Measurements from ENCODE around the gene MYO1G. TPM values are rescaled to one million over a fixed set of nuclear protein-coding genes. Genes with fewer than 3 reads are reported as not detected.

MYO1G gene
- total RNA-seq, 1 experiment from 2014 or later = 0.41 TPM

DNA sequence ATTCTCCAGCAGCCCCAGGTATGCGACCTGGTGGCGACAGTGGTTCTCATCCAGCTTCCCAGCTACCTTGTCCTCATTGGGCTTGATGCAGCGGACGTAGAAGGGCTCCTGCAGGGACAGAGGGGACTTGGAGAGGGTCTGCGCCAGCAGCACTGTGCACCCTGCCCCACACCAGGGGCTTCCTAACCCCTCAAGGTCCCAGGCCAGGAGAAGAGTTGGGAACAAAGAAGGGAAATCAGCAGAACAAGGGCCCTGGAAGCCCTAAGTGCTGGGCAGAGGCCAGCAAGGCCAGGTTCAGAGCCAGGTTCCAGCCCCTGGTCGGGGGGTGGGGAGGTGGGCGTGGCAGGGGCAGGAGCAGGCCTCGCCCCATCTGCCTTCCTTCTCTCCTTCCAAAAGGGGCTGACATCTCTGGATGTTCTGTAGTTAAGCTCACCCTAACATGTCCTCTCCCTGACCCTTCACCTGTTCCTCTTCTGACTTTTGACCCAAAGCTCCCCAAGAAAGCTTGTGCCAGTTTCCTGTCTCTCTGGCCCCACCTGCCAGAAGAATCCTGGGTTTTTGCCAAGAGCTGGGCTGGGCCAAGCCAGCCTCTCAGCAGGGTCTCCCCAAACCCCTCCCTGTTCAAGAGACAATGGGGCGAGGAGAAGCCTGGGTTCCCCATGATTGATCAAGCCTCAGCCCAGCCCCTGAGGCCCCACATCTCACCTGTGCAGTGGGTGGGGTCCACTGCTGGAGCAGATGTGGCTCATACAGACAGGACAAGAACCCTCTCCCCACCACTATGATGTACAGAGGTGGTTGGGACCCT is 11.9 kb downstream of the MYO1G start:
- Histone ChIP-seq H3K9me3 (ENCODE audit: control insufficient read depth, insufficient read depth, low read depth, low read length) (no peaks in the 10 kb centered on the region), H3K27me3 (ENCODE audit: control insufficient read depth, insufficient read depth, low read length) (no peaks in the 10 kb centered on the region), H3K4me3 (ENCODE audit: low read depth in 2 of 2, low read length in 2 of 2) (no peak overlapping the region), H3K4me1 (ENCODE audit: control insufficient read depth, insufficient read depth, low read length) (peaks cover 3% of the 10 kb centered on the region; the same call in 1 of the 2 replicates), H3K36me3 (ENCODE audit: control insufficient read depth, insufficient read depth, low read length) (no peaks in the 10 kb centered on the region), H3K27ac (ENCODE audit: low read length) (no peak overlapping the region)
- BruUV-seq (replicated peaks) = no TSS peak
- ChIA-PET CTCF (no interaction called here), POLR2A (no interaction called here)
- in situ Hi-C loops (cut with HindIII; ENCODE audit: low pct_unique_long_range_greater_than_20kb, low sequenced_read_pairs) = no loop called here
- DNase-seq (ENCODE audit: low read depth, low spot score) (no peak), ATAC-seq (no peak)
- intact Hi-C loops (cut with micrococcal nuclease; ENCODE audit: unreplicated experiment) = no loop called here
- TF ChIP-seq, protein P1, sequence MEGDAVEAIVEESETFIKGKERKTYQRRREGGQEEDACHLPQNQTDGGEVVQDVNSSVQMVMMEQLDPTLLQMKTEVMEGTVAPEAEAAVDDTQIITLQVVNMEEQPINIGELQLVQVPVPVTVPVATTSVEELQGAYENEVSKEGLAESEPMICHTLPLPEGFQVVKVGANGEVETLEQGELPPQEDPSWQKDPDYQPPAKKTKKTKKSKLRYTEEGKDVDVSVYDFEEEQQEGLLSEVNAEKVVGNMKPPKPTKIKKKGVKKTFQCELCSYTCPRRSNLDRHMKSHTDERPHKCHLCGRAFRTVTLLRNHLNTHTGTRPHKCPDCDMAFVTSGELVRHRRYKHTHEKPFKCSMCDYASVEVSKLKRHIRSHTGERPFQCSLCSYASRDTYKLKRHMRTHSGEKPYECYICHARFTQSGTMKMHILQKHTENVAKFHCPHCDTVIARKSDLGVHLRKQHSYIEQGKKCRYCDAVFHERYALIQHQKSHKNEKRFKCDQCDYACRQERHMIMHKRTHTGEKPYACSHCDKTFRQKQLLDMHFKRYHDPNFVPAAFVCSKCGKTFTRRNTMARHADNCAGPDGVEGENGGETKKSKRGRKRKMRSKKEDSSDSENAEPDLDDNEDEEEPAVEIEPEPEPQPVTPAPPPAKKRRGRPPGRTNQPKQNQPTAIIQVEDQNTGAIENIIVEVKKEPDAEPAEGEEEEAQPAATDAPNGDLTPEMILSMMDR (IDR thresholded peaks at IDR 0.05) = no peak
- TF ChIP-seq, protein P2, sequence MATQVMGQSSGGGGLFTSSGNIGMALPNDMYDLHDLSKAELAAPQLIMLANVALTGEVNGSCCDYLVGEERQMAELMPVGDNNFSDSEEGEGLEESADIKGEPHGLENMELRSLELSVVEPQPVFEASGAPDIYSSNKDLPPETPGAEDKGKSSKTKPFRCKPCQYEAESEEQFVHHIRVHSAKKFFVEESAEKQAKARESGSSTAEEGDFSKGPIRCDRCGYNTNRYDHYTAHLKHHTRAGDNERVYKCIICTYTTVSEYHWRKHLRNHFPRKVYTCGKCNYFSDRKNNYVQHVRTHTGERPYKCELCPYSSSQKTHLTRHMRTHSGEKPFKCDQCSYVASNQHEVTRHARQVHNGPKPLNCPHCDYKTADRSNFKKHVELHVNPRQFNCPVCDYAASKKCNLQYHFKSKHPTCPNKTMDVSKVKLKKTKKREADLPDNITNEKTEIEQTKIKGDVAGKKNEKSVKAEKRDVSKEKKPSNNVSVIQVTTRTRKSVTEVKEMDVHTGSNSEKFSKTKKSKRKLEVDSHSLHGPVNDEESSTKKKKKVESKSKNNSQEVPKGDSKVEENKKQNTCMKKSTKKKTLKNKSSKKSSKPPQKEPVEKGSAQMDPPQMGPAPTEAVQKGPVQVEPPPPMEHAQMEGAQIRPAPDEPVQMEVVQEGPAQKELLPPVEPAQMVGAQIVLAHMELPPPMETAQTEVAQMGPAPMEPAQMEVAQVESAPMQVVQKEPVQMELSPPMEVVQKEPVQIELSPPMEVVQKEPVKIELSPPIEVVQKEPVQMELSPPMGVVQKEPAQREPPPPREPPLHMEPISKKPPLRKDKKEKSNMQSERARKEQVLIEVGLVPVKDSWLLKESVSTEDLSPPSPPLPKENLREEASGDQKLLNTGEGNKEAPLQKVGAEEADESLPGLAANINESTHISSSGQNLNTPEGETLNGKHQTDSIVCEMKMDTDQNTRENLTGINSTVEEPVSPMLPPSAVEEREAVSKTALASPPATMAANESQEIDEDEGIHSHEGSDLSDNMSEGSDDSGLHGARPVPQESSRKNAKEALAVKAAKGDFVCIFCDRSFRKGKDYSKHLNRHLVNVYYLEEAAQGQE (IDR thresholded peaks at IDR 0.05; ENCODE audit: insufficient read depth in 1 of 2, low read depth in 2 of 2, low read length in 1 of 2) = no peak
- TF ChIP-seq TCF7L2 (IDR thresholded peaks at IDR 0.05; ENCODE audit: low read depth, low read length) = no peak
- TF ChIP-seq POLR2AphosphoS5 (IDR thresholded peaks at IDR 0.05; ENCODE audit: low read depth, low read length) = no peak
- TF ChIP-seq SIN3A (IDR thresholded peaks at IDR 0.05; ENCODE audit: borderline replicate concordance, insufficient read depth, low read depth, low read length) = no peak

DNA sequence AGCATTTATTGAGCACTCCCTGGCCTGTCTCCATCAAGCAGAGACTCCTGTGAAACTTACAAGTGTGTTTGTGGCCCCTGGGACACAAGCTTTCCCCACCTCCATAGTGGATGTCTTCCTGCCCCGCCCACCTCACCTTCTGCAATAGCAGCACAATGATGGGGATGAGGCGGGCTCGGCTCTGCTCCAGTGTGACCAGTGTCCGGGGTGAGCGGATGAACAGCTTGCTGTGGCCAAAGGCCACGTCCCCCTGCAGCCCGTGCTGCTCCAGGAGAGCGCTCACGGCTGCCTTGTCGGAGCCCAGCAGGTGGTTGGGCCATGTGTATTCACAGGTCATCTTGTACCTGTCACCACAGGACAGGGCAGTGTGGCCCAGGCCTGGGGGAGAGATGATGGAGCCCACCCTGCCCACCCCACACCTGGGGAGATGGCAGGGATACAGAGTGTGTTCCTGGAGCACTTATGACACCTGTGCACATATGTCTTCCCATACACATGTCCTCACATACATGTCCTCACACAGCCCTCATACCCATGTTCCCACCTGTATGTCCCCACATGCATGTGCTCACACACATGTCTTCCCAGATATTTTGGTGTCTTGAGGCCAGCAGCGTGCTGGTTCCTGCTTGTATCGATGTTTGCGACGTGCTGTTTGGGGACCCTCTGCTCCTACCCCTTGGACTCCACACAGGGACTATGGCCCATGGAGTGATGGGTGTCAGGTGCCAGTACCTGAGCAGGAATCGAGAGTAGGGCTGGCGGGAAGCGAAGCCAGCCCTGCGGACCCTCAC is 12.7 kb downstream of the MYO1G start:
- CTCF ChIA-PET = interaction anchor here (0.5 to 0.6 kb wide), 3 partner anchors 8 to 70 kb away, joined by 3 to 7 read pairs (median 5); no protein-coding TSS in a partner anchor
- in situ Hi-C loops (cut with HindIII; ENCODE audit: low pct_unique_long_range_greater_than_20kb, low sequenced_read_pairs) = no loop called here
- intact Hi-C loops (cut with micrococcal nuclease; ENCODE audit: unreplicated experiment) = no loop called here
- H3K27me3 ChIP-seq (ENCODE audit: control insufficient read depth, insufficient read depth, low read length) = no peaks in the 10 kb centered on the region
- H3K4me1 ChIP-seq (ENCODE audit: control insufficient read depth, insufficient read depth, low read length) = peaks cover 3% of the 10 kb centered on the region; the same call in 1 of the 2 replicates
- H3K4me3 ChIP-seq (ENCODE audit: low read depth in 2 of 2, low read length in 2 of 2) = no peak overlapping the region
- H3K27ac ChIP-seq (ENCODE audit: low read length) = no peak overlapping the region
- TF ChIP-seq, protein P1 (IDR thresholded peaks at IDR 0.05) = no peak
- TF ChIP-seq, protein P2 (IDR thresholded peaks at IDR 0.05; ENCODE audit: insufficient read depth in 1 of 2, low read depth in 2 of 2, low read length in 1 of 2) = no peak
- no peak for TF ChIP-seq TCF7L2 (IDR thresholded peaks at IDR 0.05; ENCODE audit: low read depth, low read length)
- no peak for TF ChIP-seq POLR2AphosphoS5 (IDR thresholded peaks at IDR 0.05; ENCODE audit: low read depth, low read length)
- TF ChIP-seq SIN3A (IDR thresholded peaks at IDR 0.05; ENCODE audit: borderline replicate concordance, insufficient read depth, low read depth, low read length) = no peak
- no peak for ATAC-seq
- no peak for DNase-seq (ENCODE audit: low read depth, low spot score)
- POLR2A ChIA-PET = no interaction called here
- H3K36me3 ChIP-seq (ENCODE audit: control insufficient read depth, insufficient read depth, low read length) = no peaks in the 10 kb centered on the region
- H3K9me3 ChIP-seq (ENCODE audit: control insufficient read depth, insufficient read depth, low read depth, low read length) = no peaks in the 10 kb centered on the region
- no TSS peak for BruUV-seq (replicated peaks)
